ENCODE results near the gene RGMA. TPM values are rescaled to one million over a fixed set of nuclear protein-coding genes. Genes with fewer than 3 reads are reported as not detected.

The RGMA gene
- total and polyA plus RNA-seq, 10 of the 15 experiments (the other 5 are each of a cell fraction or from before 2014, with no cell fraction given): not detected

DNA sequence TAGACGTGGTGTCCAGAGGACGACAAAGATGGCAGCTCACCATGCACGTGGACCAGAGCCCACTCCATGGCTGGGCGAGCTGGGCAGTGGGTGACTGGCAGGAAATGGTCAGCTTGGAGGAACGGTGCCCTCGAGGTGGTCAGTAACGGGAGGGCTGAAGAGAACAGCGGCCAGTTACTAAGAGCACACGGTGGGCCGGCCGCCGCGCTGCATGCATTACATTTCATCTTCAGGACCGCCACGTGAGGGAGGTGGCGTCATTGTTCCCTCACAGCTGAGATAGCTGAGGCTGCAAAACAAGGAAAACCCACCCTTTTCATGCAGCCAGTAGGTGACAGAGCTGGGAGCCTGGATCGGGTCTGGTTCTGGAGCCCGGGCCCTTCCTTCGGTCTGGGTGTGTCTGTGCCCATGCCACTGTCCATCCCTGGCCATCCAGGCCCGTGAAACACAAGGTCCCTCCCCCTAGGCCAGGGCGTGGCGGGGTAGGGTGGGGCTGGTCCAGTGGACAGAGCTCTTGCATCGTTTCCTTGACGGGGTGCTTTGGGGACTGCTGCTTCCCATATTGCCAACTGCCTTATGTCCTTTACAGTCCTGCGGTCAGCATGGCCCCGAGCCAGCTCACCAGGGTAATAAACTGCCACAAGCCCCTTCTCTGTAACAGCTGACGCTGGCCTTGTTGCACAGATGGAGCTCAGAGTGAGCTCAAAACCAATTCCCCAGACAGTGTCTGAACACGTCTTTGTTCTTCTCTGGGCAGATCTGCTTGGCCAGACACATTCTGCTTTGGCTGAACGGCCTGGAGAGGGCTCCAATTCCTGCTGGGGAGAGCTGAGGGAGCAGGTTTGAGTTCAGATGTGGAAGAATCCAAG is 51.8 kb downstream of the RGMA start:
- Histone ChIP-seq H3K4me1 (ENCODE audit: control insufficient read depth, insufficient read depth, low read length) (no peaks in the 10 kb centered on the region), H2AFZ (ENCODE audit: control insufficient read depth, low read depth, low read length) (no peak overlapping the region), H3K4me3 (no peak overlapping the region), H3K79me2 (ENCODE audit: control insufficient read depth, insufficient read depth, low read length) (no peaks in the 10 kb centered on the region), H4K20me1 (ENCODE audit: control insufficient read depth, insufficient read depth) (no peaks in the 10 kb centered on the region), H3K27ac (ENCODE audit: control insufficient read depth, insufficient read depth) (no peak overlapping the region), H3K27me3 (replicated peaks in 1 of 2; ENCODE audit: control insufficient read depth in 2 of 2, insufficient read depth in 2 of 2, low read length in 1 of 2) (no peaks in the 10 kb centered on the region), H3K36me3 (ENCODE audit: control insufficient read depth in 2 of 2, insufficient read depth in 2 of 2, low read length in 1 of 2) (no peaks in the 10 kb centered on the region), H3K4me2 (ENCODE audit: control insufficient read depth, insufficient read depth) (no peak overlapping the region), H3K9ac (ENCODE audit: control insufficient read depth, insufficient read depth, low read length) (no peak overlapping the region), H3K9me3 (replicated peaks; ENCODE audit: control insufficient read depth, insufficient read depth, low read length) (no peaks in the 10 kb centered on the region)
- 47% methylated on average over 29 of the region's 29 CpGs for WGBS (ENCODE audit: insufficient coverage, insufficient replicate concordance, low lambda C conversion rate, missing lambda C conversion rate)
- SMC1A ChIA-PET (ENCODE audit: uncharacterized antibody, unreplicated experiment): interaction anchor here (2.4 kb wide), 1 partner anchor 1083 kb away, joined by 5 read pairs; no protein-coding TSS in a partner anchor
- intact Hi-C loops (cut with micrococcal nuclease; ENCODE audit: unreplicated experiment): loop anchor here (10.0 kb wide), 1 partner anchor 242 kb away; no protein-coding TSS in a partner anchor
- RAD21 ChIA-PET (ENCODE audit: unreplicated experiment): no interaction called here
- CTCF ChIA-PET: interaction anchor here (0.6 to 2.2 kb wide), 6 partner anchors 9 to 1083 kb away, joined by 3 to 9 read pairs (median 5); no protein-coding TSS in a partner anchor
- ATAC-seq (no peak), FAIRE-seq (no peak), DNase-seq (ENCODE audit: low read depth, low spot score) (no peak)
- POLR2A ChIA-PET: no interaction called here
- in situ Hi-C loops (cut with MboI): loop anchor here (5.0 to 25.0 kb wide), 2 partner anchors 1085 to 1275 kb away; no protein-coding TSS in a partner anchor
- TF ChIP-seq NFYA (IDR thresholded peaks at IDR 0.05; ENCODE audit: borderline replicate concordance, low read depth, low read length) (no peak), YBX1 (IDR thresholded peaks at IDR 0.05) (no peak), MXI1 (IDR thresholded peaks at IDR 0.05; ENCODE audit: low read depth, low read length) (no peak), PAX5 (IDR thresholded peaks at IDR 0.05; ENCODE audit: borderline replicate concordance, low read depth, low read length) (no peak), IRF4 (IDR thresholded peaks at IDR 0.05; ENCODE audit: low read depth, low read length) (no peak), MYB (IDR thresholded peaks at IDR 0.05; ENCODE audit: borderline replicate concordance, low read depth, low read length) (no peak), RB1 (IDR thresholded peaks at IDR 0.05; ENCODE audit: borderline replicate concordance) (no peak), SMAD5 (IDR thresholded peaks at IDR 0.05; ENCODE audit: low read depth) (no peak), ZBED1 (IDR thresholded peaks at IDR 0.05; ENCODE audit: borderline replicate concordance) (no peak), TAF1 (IDR thresholded peaks at IDR 0.05; ENCODE audit: borderline replicate concordance, low read depth, low read length) (no peak), SUZ12 (IDR thresholded peaks at IDR 0.05; ENCODE audit: unreplicated experiment) (no peak), ZNF24 (IDR thresholded peaks at IDR 0.05) (no peak), SPI1 (IDR thresholded peaks at IDR 0.05; ENCODE audit: borderline replicate concordance, insufficient read depth, low read depth, low read length) (no peak), NFIC (IDR thresholded peaks at IDR 0.05; ENCODE audit: low read depth, low read length) (no peak)
- TF ChIP-seq, protein P1, sequence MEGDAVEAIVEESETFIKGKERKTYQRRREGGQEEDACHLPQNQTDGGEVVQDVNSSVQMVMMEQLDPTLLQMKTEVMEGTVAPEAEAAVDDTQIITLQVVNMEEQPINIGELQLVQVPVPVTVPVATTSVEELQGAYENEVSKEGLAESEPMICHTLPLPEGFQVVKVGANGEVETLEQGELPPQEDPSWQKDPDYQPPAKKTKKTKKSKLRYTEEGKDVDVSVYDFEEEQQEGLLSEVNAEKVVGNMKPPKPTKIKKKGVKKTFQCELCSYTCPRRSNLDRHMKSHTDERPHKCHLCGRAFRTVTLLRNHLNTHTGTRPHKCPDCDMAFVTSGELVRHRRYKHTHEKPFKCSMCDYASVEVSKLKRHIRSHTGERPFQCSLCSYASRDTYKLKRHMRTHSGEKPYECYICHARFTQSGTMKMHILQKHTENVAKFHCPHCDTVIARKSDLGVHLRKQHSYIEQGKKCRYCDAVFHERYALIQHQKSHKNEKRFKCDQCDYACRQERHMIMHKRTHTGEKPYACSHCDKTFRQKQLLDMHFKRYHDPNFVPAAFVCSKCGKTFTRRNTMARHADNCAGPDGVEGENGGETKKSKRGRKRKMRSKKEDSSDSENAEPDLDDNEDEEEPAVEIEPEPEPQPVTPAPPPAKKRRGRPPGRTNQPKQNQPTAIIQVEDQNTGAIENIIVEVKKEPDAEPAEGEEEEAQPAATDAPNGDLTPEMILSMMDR (IDR thresholded peaks at IDR 0.05 in 2 of 3, conservative IDR thresholded peaks at IDR 0.05 in 1 of 3; ENCODE audit: control insufficient read depth in 2 of 3, extremely low read depth in 1 of 3, insufficient read depth in 1 of 3, low read depth in 3 of 3, low read length in 3 of 3): no peak
- TF ChIP-seq, protein P2, sequence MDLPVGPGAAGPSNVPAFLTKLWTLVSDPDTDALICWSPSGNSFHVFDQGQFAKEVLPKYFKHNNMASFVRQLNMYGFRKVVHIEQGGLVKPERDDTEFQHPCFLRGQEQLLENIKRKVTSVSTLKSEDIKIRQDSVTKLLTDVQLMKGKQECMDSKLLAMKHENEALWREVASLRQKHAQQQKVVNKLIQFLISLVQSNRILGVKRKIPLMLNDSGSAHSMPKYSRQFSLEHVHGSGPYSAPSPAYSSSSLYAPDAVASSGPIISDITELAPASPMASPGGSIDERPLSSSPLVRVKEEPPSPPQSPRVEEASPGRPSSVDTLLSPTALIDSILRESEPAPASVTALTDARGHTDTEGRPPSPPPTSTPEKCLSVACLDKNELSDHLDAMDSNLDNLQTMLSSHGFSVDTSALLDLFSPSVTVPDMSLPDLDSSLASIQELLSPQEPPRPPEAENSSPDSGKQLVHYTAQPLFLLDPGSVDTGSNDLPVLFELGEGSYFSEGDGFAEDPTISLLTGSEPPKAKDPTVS (IDR thresholded peaks at IDR 0.05; ENCODE audit: low read depth, low read length): no peak
- no TSS peak for BruUV-seq (replicated peaks)

Data from GM12878 (cell line).